Occipital lobe (tissue), 3 donors: ENCODE data around the gene ACSL1. TPM values are rescaled to one million over a fixed set of nuclear protein-coding genes. Genes with fewer than 3 reads are reported as not detected.

Source experiments
- DNase-seq: peaks from one replicate; lab custom pipeline; 2025; lab: John Stamatoyannopoulos, UW
- small RNA-seq: library from RNA; depleted of rRNA; stranded (forward); fragments of <200 nt; gene quantifications from one replicate; pipeline ENCODE3, GENCODE V24; 2014
- total RNA-seq: library from RNA; depleted of rRNA; stranded (reverse); fragments of >200 nt; gene quantifications from one replicate; pipeline ENCODE4 v1.2.3, GENCODE V29; 2014

Gene ACSL1
- total RNA-seq, 1 donor from 2014 or later, result 31.4 TPM

GRCh38 chr4:184722798-184723197 is 103.0 kb downstream of the ACSL1 start:
- no peak for DNase-seq

- DNase-seq, result no peak
Observed at GRCh38 chr4:184721254-184721653, 104.5 kb downstream of the ACSL1 start.

- no peak for DNase-seq
Observed at GRCh38 chr4:184719407-184719806, 106.4 kb downstream of the ACSL1 start.

GRCh38 chr4:184715526-184715925 is 110.2 kb downstream of the ACSL1 start:
- DNase-seq, result no peak

GRCh38 chr4:184713887-184714286 is 111.9 kb downstream of the ACSL1 start:
- DNase-seq, result no peak

GRCh38 chr4:184712322-184712721 is 113.4 kb downstream of the ACSL1 start:
- DNase-seq, result no peak

- no peak for DNase-seq
Observed at GRCh38 chr4:184706453-184706852, 119.3 kb downstream of the ACSL1 start.

GRCh38 chr4:184705692-184706091 is 120.1 kb downstream of the ACSL1 start:
- no peak for DNase-seq

Small RNAs within 50 kb of the gene (small RNA-seq; reads per million reads assigned to genes)
- gene MIR3945, result not detected

Other genes with a start within 250 kb of the ACSL1 start
- 60.5 TPM for gene CASP3, start 176.5 kb downstream of the ACSL1 start, total RNA-seq
- gene PRIMPOL, start 176.2 kb downstream of the ACSL1 start, total RNA-seq, result 43.8 TPM
- 3.6 TPM for gene CENPU, start 91.9 kb downstream of the ACSL1 start, total RNA-seq
- gene HELT, start 192.5 kb upstream of the ACSL1 start, total RNA-seq, result not detected